ENCODE data around the gene FCMR.
"Not testable (repeated sequence)": the region's sequence is repeated elsewhere in the genome, so short reads cannot be mapped to it uniquely, and the experiment has no call there.

The FCMR gene

DNA sequence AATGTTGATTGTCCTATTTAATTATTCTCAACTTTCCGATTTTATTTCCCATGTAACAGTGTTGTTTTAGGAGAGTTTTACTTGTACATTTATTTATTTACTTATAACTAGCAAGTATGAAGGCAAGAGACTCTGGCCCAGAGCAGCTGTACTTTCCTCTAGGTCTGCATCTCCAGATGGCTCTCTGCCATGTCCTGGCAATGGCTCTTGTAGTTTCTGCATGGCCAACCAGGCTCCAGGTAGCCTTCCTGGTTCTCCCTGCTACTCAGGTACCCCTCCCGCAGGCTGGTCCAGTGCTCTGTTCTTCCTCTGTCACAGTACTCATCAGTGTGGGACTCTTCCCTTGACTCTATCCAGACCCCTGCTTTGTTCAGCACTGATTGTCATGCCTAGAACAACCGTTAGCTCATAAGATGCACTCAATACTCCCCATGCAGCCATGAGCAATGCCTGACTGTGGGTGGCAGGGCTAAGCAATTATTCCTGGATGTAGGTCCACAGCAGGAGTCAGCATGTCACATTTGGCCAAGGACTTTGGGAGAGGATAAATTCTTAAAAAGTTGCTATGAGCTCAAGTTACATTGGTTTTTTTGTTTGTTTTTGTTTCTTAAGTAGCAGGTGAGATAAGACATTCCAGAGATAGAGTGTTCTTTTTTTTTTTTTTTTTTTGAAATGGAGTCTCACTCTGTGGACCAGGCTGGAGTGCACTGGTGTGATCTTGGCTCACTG, 67.2 kb downstream of the FCMR start:
- Histone ChIP-seq H3K4me1 (no peaks in the 10 kb centered on the region), H3K36me3 (no peaks in the 10 kb centered on the region), H3K27ac (no peak overlapping the region), H3K4me3 (no peak overlapping the region), H3K27me3 (no peaks in the 10 kb centered on the region), H3K9me3 (peaks cover 0 to 4% (median 3%) of the 10 kb centered on the region in 3 donors)
- no peak for DNase-seq
- intact Hi-C loops (cut with DNase I; ENCODE audit: low total_unique reads) = no loop called here
- TF ChIP-seq, protein P1, sequence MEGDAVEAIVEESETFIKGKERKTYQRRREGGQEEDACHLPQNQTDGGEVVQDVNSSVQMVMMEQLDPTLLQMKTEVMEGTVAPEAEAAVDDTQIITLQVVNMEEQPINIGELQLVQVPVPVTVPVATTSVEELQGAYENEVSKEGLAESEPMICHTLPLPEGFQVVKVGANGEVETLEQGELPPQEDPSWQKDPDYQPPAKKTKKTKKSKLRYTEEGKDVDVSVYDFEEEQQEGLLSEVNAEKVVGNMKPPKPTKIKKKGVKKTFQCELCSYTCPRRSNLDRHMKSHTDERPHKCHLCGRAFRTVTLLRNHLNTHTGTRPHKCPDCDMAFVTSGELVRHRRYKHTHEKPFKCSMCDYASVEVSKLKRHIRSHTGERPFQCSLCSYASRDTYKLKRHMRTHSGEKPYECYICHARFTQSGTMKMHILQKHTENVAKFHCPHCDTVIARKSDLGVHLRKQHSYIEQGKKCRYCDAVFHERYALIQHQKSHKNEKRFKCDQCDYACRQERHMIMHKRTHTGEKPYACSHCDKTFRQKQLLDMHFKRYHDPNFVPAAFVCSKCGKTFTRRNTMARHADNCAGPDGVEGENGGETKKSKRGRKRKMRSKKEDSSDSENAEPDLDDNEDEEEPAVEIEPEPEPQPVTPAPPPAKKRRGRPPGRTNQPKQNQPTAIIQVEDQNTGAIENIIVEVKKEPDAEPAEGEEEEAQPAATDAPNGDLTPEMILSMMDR (IDR thresholded peaks at IDR 0.05) = no peak

DNA sequence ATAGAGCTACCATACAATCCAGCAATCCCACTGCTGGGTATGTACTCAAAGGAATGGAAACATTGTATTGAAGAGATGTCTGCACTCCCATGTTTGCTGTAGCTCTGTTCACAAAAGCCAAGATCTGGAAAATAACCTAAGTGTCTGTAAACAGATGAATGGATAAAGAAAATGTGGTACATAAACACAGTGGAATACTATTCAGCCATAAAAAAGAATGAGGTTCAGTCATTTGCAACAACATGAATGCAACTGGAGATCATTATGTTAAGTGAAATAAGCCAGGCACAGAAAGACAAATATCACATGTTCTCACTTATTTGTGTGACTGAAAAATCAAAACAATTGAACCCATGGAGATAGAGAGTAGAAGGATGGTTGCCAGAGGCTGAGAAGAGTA, 68.0 kb downstream of the FCMR start:
- H3K4me1 ChIP-seq; H3K36me3 ChIP-seq; DNase-seq; H3K27ac ChIP-seq; H3K27me3 ChIP-seq; H3K4me3 ChIP-seq; H3K9me3 ChIP-seq; intact Hi-C loops (cut with DNase I; ENCODE audit: low total_unique reads): not testable (repeated sequence)

Measured in tibial artery (tissue), 4 donors.